NB4 (cell line): Measurements from ENCODE around the gene MBNL2.

Source experiments
- DNase-seq: peaks from one replicate; pipeline ENCODE4 v3.0.0; 2010; ENCODE audit warnings: low read depth
- H3K4me3 ChIP-seq: one replicate; pipeline ENCODE4 v1.5.1; 2011; ENCODE audit warnings: mild to moderate bottlenecking, low read depth, low read length, moderate library complexity
- MYC ChIP-seq: IDR thresholded peaks from 2 replicates; pipeline ENCODE4 v1.6.1; 2011; ENCODE audit warnings: low read depth, low read length
- POLR2A ChIP-seq: IDR thresholded peaks from 2 replicates; pipeline ENCODE4 v1.6.1; 2011; ENCODE audit warnings: mild to moderate bottlenecking; ENCODE audit not compliant: insufficient read length; ENCODE audit errors: extremely low read depth
- TF ChIP-seq, protein P1 (sequence below): IDR thresholded peaks from 2 replicates; pipeline ENCODE4 v1.6.1; 2011; ENCODE audit warnings: low read depth, low read length
- TF ChIP-seq, protein P2 (sequence below): IDR thresholded peaks from one replicate; pipeline ENCODE4 v1.5.1; 2012; ENCODE audit warnings: low read depth, low read length

The MBNL2 gene

DNA sequence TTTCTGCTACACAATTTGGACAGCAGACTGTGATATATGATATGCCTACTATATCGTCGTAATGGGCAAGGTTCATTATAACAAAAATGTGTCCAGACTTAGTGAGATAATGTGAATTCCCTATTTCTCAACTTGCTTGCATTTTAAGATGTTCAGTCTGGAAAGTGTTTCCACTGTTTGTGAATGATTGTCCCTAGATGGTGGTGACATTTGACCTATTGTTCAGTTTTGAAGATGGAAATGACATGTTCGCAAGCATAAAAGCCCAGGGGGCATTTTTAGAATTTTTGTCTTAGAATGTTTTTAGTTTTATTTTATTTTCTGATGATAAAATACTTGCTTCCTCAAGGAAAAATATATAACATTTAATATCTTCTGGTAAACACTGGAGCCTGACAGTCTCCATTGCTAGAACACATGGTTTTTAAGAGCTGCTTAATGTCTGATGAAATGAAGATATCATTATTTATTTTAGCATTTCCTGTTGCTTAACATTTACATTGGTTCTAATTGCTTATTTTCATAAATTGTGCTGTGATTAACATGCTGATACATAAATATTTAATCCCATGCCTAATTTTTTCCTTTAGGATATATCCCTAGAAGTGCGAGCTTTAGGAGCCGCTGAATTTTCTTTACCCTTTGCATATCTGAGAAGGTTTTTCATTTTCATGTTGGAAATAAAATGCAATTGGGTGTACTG, 27.1 kb downstream of the MBNL2 start:
- TF ChIP-seq MYC (no peak), POLR2A (no peak)
- TF ChIP-seq, protein P1, sequence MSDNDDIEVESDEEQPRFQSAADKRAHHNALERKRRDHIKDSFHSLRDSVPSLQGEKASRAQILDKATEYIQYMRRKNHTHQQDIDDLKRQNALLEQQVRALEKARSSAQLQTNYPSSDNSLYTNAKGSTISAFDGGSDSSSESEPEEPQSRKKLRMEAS: no peak
- TF ChIP-seq, protein P2, sequence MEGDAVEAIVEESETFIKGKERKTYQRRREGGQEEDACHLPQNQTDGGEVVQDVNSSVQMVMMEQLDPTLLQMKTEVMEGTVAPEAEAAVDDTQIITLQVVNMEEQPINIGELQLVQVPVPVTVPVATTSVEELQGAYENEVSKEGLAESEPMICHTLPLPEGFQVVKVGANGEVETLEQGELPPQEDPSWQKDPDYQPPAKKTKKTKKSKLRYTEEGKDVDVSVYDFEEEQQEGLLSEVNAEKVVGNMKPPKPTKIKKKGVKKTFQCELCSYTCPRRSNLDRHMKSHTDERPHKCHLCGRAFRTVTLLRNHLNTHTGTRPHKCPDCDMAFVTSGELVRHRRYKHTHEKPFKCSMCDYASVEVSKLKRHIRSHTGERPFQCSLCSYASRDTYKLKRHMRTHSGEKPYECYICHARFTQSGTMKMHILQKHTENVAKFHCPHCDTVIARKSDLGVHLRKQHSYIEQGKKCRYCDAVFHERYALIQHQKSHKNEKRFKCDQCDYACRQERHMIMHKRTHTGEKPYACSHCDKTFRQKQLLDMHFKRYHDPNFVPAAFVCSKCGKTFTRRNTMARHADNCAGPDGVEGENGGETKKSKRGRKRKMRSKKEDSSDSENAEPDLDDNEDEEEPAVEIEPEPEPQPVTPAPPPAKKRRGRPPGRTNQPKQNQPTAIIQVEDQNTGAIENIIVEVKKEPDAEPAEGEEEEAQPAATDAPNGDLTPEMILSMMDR: no peak
- DNase-seq: no peak
- no peak overlapping the region for H3K4me3 ChIP-seq

DNA sequence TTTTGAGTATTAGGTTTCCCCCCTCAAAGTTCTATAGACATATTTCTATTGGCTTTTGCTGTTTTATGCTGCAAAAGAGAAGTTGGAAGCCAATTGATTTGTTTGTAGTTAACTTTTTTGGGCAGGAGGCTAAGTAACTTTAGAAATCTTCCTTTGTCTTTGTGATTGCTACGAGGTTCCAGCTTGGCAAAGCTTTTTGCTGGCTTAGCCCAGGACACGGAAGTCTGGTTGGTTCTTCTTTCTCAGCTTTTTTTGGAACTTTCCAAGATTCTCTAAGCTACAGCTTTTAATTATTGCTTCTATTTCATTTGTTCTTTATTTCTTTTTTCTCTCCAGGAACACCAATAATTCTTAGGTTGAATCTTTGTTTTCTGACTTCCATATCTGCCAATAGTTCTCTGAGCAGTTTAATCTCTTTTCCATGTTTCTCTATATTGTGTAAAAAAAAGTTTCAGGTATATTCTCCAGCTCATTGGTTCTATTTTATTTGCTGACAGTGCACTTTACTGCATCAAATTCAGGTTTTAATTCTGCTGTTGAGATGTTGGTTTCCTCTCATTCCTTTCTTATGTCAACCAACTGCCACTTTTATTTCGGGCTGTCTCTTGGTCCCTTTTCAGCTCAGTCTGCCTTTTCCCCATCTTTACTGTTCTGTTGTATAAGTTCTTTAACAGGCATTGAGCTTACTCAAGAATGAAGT, 27.8 kb downstream of the MBNL2 start:
- H3K4me3 ChIP-seq: no peak overlapping the region
- TF ChIP-seq, protein P2: no peak
- TF ChIP-seq, protein P1: no peak
- TF ChIP-seq POLR2A (no peak), MYC (no peak)
- no peak for DNase-seq

DNA sequence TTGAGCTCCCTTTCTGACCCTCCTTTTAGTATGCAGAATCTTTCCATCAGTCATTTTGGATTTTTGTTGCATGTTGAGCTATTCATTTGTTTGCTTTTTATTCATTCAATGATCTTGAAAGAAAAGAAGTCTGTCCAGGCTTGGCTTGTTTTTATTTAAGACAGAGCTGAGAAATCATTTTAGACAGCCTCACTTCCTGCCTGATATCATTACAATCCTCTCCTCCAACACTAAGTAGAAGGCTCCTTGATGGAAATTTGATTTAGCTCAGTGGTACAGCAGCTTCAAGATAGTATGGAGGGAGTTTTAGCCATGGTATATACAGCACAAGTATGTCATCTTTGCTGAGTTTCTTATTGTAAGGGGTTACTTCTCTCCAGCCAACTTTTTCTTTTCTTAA, 28.4 kb downstream of the MBNL2 start:
- DNase-seq: no peak
- TF ChIP-seq POLR2A (no peak), MYC (no peak)
- TF ChIP-seq, protein P1: no peak
- TF ChIP-seq, protein P2: no peak
- H3K4me3 ChIP-seq: no peak overlapping the region

DNA sequence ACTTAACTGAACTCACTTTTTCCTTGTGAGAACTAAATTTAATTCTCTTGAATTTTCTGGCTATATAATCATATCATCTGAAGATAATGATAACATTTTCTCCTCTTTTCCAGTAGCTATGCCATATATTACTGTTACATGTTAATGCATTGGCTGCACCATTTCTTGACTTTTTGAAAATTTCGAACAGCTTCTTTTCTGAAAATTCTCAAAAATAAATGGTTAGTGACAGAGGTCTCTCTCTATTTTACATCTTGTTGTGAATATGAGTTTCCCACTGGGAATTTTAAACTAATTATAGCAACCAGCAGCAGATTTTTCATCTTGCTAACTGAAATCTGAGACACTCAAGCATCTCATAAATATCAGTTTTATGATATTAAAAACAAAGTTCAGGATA, 30.6 kb downstream of the MBNL2 start:
- no peak for DNase-seq
- no peak overlapping the region for H3K4me3 ChIP-seq
- TF ChIP-seq, protein P1: no peak
- TF ChIP-seq, protein P2: no peak
- TF ChIP-seq MYC (no peak), POLR2A (no peak)

DNA sequence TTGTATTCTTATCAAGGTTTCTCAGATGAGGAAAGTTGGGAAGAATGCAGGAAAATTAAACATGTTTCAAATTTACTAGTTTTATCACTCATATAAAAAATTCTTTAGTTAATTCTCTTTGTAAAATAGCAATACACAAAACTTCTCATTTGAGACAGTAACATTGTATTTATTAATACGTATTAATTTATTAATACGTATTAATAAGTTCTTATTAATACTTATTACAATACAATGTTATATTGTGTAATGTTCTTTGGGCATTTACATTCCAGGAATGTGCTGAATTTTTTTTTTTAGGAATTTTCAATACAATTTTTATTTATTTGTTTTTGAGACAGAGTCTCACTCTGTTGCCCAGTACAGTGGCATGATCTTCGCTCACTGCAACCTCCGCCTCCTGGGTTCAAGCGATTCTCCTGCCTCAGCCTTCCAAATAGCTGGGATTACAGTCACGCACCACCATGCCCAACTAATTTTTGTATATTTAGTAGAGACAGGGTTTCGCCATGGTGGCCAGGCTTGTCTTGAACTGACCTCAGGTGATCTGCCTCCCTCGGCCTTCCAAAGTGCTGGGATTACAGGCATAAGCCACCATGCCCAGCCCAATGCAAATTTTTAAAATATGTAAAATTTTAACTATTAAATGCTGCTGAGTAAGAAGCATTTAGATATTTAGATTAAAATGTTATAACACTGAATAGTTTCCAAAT, 31.6 kb downstream of the MBNL2 start:
- H3K4me3 ChIP-seq: no peak overlapping the region
- no peak for TF ChIP-seq POLR2A
- DNase-seq: no peak

DNA sequence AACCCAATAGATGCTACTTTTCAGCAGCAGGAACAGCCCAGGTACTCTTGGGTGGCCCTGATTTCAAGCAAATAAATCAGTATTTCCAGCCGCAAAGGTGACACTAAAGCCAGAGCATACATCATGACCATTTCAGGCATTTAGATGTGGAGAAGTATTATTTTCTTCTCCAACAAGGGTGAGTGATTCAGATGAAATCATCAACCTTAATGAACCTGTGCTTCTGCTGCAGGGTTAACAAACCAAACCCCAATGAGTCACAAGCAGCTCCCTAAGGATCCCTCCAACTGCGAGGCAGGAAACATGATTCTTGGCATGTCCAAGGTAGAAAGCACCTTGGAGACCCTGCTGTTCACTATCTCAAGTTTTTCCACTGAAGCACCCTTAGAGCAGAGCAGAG, 32.7 kb downstream of the MBNL2 start:
- no peak overlapping the region for H3K4me3 ChIP-seq
- DNase-seq: no peak
- TF ChIP-seq POLR2A (no peak), MYC (no peak)
